ENCODE data around the gene SMARCAL1.
"Not testable (repeated sequence)": the region's sequence is repeated elsewhere in the genome, so short reads cannot be mapped to it uniquely, and the experiment has no call there.

SMARCAL1 gene

GRCh38 chr2:216412022-216412999 lies at the start of gene SMARCAL1:
Gene SMARCAL1 (plus strand): TSS chr2:216412484. CDS start chr2:216414705, 2,221 bp downstream.
- peak; percentile 90 for DNase-seq

DNA sequence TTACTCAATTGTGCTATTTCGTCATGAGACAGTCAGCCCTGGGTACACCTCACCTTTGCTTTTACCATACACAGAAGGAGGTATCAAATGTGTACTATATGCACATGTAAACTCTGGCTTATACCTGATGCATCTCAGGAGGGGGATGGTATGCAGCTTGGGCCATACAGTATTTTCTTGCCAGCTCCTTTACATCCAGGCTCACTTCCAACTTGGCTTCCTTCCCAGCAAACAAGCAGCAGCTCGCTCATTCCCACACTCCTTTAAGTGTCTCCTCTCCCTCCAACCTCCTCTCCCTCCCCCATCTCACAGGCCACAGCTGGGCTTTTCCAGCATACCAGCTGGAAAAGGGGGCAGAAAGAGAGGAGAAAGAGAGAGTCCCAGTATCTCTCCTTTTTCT lies 49.6 kb upstream of the SMARCAL1 start:
- DNase-seq, result no peak

GRCh38 chr2:216363221-216363620 lies 49.1 kb upstream of the SMARCAL1 start:
- DNase-seq, result no peak

GRCh38 chr2:216365518-216365917 lies 46.8 kb upstream of the SMARCAL1 start:
- no peak for DNase-seq

- DNase-seq, result no peak
These were observed 45.4 kb upstream of the SMARCAL1 start for GRCh38 chr2:216366777-216367471.

- no peak for DNase-seq
These were observed 42.5 kb upstream of the SMARCAL1 start for GRCh38 chr2:216369821-216370220.

DNA sequence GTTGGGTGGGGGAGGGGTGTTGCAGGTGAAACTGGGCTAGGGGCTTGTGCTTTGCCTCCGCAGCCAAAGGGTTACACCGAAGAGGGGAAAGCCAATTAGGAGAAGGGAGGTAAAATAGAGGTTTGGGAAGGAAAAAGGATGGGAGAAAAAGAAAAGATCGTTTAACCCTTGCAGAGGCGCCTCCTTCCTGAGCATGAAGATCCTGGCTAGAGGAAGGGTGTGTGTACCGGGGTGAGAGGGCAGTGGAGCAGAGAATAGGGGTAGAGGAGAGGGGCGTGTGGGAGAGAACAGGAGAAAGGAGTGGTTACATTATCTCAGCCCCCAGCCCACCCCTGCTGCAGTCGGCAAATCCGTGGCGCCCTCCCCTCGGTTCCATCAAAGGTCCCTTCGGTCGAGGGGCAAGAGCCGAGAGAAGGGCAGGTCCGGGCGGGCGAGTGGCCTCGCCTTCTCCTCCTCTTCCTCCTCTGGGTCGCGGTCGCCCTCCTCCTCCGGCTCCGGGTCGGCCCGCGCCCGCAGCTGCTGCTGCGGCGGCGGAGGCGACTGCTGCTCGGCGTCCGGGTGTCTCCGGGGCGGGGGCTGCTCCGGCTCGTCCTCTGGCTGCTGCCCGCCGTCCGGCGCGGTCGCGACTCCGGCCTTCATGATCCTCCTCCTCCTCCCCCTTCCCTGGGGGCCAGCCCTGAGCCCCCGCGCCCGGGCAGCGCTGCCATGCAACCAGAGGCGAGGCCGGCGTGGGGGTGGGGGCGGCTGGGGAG lies 41.1 kb upstream of the SMARCAL1 start:
- DNase-seq, result no peak

- peak; percentile 28 for DNase-seq
These were observed 40.3 kb upstream of the SMARCAL1 start, which contains the start of gene MARCHF4 for GRCh38 chr2:216371721-216372702. Gene MARCHF4 (minus strand): TSS chr2:216372483. CDS start chr2:216370260, 2,223 bp downstream.

- no peak for DNase-seq
These were observed 39.5 kb upstream of the SMARCAL1 start for GRCh38 chr2:216372761-216373291.

DNA sequence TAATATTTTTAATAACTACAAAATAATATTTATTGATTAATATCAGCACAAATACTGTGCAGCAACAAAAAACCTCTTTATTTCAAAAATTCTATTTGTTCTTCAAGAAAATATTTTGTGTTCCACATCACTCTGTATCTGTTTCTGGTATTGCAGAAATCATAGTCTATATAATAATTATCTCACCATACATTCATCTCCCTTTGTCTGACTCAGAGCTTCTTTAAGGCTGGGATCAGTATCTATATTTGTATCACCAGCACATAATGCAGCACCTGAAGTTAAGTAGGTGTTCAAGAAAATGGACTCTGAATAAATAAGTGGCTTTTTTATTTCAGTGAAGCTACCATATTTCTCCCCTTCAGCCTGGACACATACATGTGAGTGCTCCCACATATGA lies 38.4 kb upstream of the SMARCAL1 start:
- DNase-seq, result no peak

GRCh38 chr2:216375286-216375685 lies 37.0 kb upstream of the SMARCAL1 start:
- DNase-seq, result no peak

- no peak for DNase-seq
These were observed 32.3 kb upstream of the SMARCAL1 start for GRCh38 chr2:216379977-216380376.

- not testable (repeated sequence) for DNase-seq
These were observed 27.9 kb upstream of the SMARCAL1 start for GRCh38 chr2:216384409-216384808.

DNA sequence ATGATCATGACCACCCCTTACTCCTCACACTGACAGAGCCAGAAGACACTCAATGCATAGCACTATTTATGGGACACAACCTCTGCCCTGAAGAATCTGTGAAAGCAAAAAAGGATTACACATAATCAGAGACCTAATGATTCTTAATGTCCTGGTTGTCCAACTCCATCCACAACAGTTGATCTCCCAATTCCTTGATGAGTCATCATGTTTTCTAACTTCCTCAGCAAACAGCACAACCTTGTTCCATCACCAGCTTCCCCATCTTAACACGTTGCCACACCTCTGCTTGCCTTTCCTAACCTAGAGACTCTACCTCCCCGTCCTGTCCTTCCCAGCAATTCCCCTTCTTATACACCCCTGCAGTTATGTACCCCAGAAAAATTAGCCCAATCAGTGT lies 26.8 kb upstream of the SMARCAL1 start:
- DNase-seq, result no peak

- no peak for DNase-seq
These were observed 25.0 kb upstream of the SMARCAL1 start for GRCh38 chr2:216387262-216387661.

GRCh38 chr2:216388046-216388884 lies 24.0 kb upstream of the SMARCAL1 start:
- DNase-seq, result no peak

DNA sequence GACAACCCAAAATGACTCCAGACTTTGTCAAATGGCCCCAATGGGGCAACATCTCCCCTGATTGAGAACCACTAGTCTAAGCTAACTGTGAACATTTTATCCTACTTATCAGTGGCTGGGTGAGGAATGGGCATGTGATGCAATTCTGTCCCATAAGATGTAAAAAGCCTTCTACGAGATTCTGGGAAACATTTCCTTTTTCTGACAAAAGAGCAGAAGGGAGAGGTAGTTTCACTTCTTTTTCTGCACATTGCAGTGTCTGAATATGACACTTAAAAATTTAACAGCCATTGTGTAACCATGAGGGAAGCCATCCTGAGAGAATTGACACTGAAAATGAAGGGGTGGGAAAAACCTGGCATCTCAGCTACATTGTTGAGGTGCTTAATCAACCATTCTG lies 22.7 kb upstream of the SMARCAL1 start:
- no peak for DNase-seq

DNA sequence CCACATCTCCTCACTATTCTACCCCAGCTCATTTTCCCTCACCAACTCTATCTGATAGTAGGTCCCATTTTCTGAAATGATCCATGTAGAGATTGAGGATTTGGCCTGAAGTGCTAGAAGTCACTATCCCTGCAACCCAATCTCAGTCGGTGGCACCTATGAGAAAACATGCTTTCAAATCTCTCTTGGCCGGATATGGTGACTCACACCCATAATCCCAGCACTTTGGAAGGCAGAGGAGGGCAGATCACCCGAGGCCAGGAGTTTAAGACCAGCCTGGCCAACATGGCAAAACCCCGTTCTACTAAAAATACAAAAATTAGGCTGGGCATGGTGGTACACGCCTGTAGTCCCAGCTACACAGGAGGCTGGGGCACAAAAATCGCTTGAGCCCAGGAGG lies 20.9 kb upstream of the SMARCAL1 start:
- no peak for DNase-seq

- DNase-seq, result no peak
These were observed 20.2 kb upstream of the SMARCAL1 start for GRCh38 chr2:216392018-216392562.
